ENCODE results near the gene MEF2C.

DNA sequence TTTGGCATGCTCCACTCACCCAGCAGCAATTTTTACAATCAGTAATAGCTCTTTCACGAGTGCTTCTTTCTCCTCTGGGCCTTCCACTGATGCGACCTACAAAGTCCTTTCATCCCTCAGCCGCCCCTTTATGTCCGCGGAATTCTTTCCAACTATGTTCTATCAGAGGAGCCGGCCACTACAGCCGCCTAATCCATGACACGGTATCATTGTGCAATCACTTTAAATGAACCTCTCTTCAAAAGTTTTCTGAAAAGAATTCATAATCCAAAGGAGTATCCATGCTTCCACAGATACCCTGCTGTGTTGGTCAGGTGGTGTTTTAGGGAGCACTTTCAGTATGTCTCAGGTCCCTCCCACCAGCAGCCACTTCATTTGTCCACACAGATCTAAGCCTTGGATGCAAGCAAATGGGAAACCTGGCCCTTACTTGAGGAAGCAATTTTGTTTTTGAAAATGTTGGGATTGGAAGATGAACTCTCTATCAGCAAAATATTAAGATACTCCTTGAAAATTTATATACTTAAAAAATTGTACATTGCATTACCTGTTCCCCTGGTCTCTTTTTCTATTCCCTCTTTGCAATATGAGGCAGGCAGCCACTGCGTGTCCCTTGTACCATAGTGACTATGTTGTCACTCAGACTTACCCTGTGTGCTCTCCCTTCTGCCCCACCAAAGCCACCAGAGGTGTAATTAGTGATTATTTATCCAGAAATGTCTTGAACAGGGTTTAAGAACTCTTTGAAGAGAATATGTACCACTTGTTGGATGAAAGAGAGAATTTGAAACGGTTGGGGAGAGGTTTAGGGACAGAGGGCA lies 12.9 kb upstream of the MEF2C start:
- no peak for TF ChIP-seq CTCF (conservative IDR thresholded peaks at IDR 0.05; ENCODE audit: low read depth in 2 of 2)
- TF ChIP-seq EZH2phosphoT487 (IDR thresholded peaks at IDR 0.05; ENCODE audit: unreplicated experiment), result no peak
- TF ChIP-seq NANOG (IDR thresholded peaks at IDR 0.05; ENCODE audit: borderline replicate concordance), result no peak
- TF ChIP-seq, protein P1, sequence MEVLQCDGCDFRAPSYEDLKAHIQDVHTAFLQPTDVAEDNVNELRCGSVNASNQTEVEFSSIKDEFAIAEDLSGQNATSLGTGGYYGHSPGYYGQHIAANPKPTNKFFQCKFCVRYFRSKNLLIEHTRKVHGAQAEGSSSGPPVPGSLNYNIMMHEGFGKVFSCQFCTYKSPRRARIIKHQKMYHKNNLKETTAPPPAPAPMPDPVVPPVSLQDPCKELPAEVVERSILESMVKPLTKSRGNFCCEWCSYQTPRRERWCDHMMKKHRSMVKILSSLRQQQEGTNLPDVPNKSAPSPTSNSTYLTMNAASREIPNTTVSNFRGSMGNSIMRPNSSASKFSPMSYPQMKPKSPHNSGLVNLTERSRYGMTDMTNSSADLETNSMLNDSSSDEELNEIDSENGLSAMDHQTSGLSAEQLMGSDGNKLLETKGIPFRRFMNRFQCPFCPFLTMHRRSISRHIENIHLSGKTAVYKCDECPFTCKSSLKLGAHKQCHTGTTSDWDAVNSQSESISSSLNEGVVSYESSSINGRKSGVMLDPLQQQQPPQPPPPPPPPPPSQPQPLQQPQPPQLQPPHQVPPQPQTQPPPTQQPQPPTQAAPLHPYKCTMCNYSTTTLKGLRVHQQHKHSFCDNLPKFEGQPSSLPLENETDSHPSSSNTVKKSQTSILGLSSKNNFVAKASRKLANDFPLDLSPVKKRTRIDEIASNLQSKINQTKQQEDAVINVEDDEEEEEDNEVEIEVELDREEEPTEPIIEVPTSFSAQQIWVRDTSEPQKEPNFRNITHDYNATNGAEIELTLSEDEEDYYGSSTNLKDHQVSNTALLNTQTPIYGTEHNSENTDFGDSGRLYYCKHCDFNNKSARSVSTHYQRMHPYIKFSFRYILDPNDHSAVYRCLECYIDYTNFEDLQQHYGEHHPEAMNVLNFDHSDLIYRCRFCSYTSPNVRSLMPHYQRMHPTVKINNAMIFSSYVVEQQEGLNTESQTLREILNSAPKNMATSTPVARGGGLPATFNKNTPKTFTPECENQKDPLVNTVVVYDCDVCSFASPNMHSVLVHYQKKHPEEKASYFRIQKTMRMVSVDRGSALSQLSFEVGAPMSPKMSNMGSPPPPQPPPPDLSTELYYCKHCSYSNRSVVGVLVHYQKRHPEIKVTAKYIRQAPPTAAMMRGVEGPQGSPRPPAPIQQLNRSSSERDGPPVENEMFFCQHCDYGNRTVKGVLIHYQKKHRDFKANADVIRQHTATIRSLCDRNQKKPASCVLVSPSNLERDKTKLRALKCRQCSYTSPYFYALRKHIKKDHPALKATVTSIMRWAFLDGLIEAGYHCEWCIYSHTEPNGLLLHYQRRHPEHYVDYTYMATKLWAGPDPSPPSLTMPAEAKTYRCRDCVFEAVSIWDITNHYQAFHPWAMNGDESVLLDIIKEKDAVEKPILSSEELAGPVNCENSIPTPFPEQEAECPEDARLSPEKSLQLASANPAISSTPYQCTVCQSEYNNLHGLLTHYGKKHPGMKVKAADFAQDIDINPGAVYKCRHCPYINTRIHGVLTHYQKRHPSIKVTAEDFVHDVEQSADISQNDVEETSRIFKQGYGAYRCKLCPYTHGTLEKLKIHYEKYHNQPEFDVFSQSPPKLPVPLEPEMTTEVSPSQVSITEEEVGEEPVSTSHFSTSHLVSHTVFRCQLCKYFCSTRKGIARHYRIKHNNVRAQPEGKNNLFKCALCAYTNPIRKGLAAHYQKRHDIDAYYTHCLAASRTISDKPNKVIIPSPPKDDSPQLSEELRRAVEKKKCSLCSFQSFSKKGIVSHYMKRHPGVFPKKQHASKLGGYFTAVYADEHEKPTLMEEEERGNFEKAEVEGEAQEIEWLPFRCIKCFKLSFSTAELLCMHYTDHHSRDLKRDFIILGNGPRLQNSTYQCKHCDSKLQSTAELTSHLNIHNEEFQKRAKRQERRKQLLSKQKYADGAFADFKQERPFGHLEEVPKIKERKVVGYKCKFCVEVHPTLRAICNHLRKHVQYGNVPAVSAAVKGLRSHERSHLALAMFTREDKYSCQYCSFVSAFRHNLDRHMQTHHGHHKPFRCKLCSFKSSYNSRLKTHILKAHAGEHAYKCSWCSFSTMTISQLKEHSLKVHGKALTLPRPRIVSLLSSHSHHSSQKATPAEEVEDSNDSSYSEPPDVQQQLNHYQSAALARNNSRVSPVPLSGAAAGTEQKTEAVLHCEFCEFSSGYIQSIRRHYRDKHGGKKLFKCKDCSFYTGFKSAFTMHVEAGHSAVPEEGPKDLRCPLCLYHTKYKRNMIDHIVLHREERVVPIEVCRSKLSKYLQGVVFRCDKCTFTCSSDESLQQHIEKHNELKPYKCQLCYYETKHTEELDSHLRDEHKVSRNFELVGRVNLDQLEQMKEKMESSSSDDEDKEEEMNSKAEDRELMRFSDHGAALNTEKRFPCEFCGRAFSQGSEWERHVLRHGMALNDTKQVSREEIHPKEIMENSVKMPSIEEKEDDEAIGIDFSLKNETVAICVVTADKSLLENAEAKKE (CRISPR knock-in tag; IDR thresholded peaks at IDR 0.05), result no peak
- TF ChIP-seq REST (IDR thresholded peaks at IDR 0.05; ENCODE audit: unreplicated experiment), result no peak
- no peak for TF ChIP-seq POLR2AphosphoS5 (IDR thresholded peaks at IDR 0.05; ENCODE audit: low read depth)
